Kidney epithelial cell (primary cell): ENCODE measurements around the gene ENAH. TPM values are rescaled to one million over a fixed set of nuclear protein-coding genes. Genes with fewer than 3 reads are reported as not detected.

Experiments used
- DNase-seq: peaks from one replicate; pipeline ENCODE4 v3.0.0-alpha.2; 2010; ENCODE audit warnings: low read depth
- H3K27me3 ChIP-seq: 2 replicates; pipeline ENCODE4 v1.6.0; 2011; ENCODE audit warnings: low read length; ENCODE audit not compliant: control insufficient read depth, insufficient read depth
- H3K36me3 ChIP-seq: 2 replicates; pipeline ENCODE4 v1.5.1; 2011; ENCODE audit warnings: low read length; ENCODE audit not compliant: control insufficient read depth, insufficient read depth
- H3K4me3 ChIP-seq: 2 replicates; pipeline ENCODE4 v1.5.1; 2011; ENCODE audit warnings: low read depth, mild to moderate bottlenecking, control low read depth, low read length
- total RNA-seq: library from RNA; depleted of rRNA; stranded (reverse); fragments of >200 nt; gene quantifications from 2 replicates; pipeline ENCODE4 v1.2.3, GENCODE V29; 2015
- TF ChIP-seq, protein P1 (sequence below): IDR thresholded peaks from 2 replicates; pipeline ENCODE4 v1.5.1; 2011; ENCODE audit warnings: mild to moderate bottlenecking, moderate library complexity, low read length, control low read depth, inconsistent platforms; ENCODE audit not compliant: insufficient read depth, poor library complexity, severe bottlenecking

ENAH gene
- total RNA-seq, 1 donor from 2014 or later = 95.8 TPM

DNA sequence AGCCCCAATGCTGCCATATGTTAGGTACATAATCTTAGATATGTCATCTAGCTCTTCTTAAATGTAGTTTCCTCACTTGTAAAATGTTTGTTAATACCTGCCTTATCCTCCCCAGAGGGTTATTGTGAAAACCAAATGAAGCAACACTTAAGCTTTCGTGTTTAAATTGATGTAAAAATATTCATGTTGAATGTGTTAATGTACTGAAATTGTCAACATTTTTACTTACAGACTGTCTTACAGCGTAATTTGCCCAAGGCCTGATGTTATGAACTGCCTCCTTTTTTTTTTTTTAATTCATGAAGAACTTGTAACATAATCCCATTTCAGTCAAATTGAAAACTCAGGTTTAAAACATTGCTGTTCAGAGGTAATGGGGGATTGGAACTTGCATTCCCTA lies 25.6 kb upstream of the ENAH start:
- DNase-seq = no peak
- TF ChIP-seq, protein P1, sequence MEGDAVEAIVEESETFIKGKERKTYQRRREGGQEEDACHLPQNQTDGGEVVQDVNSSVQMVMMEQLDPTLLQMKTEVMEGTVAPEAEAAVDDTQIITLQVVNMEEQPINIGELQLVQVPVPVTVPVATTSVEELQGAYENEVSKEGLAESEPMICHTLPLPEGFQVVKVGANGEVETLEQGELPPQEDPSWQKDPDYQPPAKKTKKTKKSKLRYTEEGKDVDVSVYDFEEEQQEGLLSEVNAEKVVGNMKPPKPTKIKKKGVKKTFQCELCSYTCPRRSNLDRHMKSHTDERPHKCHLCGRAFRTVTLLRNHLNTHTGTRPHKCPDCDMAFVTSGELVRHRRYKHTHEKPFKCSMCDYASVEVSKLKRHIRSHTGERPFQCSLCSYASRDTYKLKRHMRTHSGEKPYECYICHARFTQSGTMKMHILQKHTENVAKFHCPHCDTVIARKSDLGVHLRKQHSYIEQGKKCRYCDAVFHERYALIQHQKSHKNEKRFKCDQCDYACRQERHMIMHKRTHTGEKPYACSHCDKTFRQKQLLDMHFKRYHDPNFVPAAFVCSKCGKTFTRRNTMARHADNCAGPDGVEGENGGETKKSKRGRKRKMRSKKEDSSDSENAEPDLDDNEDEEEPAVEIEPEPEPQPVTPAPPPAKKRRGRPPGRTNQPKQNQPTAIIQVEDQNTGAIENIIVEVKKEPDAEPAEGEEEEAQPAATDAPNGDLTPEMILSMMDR = no peak
- Histone ChIP-seq H3K4me3 (no peak overlapping the region), H3K36me3 (no peaks in the 10 kb centered on the region), H3K27me3 (no peaks in the 10 kb centered on the region)

DNA sequence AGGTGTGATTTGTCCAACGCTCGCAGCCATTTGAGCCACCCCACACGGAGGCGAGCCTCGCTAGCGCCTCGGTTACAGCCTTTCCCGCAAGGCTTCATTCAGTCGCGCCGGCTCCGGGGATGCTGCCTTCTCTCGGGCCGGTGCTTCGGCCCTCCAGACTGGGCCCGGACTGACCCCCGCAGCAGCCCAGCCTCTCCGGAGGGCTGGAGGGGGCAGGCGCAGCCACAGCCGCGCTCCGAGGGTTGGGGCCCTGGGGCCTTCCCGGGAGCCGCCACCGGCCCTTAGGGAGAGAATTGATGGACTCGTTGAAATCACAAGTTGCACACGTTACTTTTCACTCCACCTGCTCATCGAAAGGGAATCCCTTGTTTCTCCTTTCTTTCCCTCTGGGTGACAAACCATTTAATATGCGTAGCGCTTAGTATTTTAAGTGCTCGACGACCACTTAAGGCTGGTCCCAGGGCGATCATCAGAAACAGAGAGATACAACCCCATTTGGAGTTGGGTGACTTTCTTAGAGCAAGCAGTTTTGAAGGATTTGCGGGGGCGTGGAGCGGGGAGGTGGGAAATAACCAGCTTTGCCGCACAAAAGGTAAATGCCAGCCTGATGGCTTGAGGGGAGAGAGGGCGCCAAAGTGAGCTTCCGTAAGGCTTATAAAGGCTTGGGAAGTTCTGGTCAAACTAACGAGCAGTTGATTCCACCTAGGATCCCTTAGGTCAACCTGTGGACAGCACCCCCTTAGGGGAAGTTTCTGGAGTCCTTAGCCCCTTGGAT lies 24.6 kb upstream of the ENAH start:
- Histone ChIP-seq H3K36me3 (no peaks in the 10 kb centered on the region), H3K27me3 (no peaks in the 10 kb centered on the region), H3K4me3 (no peak overlapping the region)
- TF ChIP-seq, protein P1 = no peak
- DNase-seq = no peak

DNA sequence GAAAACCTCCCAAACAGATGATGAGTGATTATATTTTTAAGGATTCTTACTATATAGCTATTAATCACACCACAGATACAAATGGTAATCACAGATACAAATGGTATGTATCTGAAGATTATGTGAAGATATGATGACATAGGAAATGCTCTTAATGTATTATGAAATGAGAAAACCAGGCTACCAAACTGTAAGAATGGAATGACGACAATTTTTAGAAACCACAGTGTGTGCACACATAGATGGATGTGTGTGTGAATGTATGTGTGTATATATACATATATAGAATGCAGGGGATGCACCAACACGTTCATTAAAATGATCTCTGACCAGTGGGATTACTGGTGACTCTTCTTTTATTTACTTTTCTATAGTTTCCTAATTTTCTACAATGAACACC lies 21.5 kb upstream of the ENAH start:
- TF ChIP-seq, protein P1 = no peak
- H3K4me3 ChIP-seq = no peak overlapping the region
- no peaks in the 10 kb centered on the region for H3K36me3 ChIP-seq
- no peaks in the 10 kb centered on the region for H3K27me3 ChIP-seq
- no peak for DNase-seq

DNA sequence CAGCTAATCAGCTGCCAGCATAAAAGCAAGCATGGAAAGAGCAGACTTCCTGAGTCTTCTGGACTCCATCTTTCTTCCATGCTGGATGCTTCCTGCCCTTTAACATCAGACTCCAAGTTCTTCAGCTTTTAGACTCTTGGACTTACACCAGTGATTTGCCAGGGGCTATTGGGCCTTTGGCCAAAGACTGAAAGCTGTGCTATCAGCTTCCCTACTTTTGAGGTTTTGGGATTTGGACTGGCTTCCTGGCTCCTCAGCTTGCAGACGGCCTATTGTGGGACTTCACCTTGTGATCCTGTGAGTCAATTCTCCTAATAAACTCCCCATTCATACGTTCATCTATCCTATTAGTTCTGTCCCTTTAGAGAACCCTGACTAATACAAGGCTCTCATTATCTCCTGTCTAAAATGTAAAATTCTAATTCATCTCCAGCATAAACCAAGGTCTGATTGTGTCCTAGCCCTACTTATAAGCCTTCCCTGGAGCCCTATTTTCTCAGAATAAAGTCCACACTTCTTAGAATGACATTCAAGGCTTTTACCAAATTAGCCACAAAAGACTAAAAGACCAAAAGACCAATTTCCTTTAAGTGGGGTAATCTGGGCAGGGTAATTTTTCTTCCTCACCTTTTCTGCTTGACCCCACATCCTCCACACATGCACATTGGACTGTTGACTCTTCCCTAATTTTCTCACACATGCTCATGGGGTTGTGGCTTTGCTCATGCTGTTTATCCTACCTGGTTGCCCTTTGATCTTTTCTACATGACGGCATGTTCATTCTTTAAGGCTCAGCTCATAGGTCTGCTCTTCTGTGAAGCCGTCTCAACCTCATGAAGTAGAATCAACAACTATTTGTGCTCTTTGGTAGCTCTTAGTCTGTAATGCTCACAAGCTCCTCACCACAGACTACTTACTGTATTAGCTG lies 18.1 kb upstream of the ENAH start:
- H3K27me3 ChIP-seq = no peaks in the 10 kb centered on the region
- no peak overlapping the region for H3K4me3 ChIP-seq
- no peak for DNase-seq
- no peaks in the 10 kb centered on the region for H3K36me3 ChIP-seq
- TF ChIP-seq, protein P1 = no peak

DNA sequence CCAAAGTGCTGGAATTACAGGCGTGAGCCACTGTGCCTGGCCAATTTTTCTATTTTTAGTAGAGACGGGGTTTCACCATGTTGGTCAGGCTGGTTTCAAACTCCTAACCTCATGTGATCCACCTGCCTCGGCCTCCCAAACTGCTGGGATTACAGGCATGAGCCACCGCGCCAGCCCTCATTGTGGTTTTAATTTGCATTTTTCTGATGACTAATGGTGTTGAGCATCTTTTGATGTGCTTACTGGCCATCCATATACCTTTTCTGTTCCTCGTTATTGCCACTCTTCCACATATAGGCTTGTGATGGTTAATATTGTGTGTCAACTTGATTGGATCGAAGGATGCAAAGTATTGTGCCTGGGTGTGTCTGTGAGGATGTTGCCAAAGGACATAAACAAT lies 17.4 kb upstream of the ENAH start:
- Histone ChIP-seq H3K4me3 (no peak overlapping the region), H3K27me3 (no peaks in the 10 kb centered on the region), H3K36me3 (no peaks in the 10 kb centered on the region)
- TF ChIP-seq, protein P1 = no peak
- DNase-seq = no peak
